ENCODE results near the gene VIPR2. TPM values are rescaled to one million over a fixed set of nuclear protein-coding genes. Genes with fewer than 3 reads are reported as not detected.
A peak's percentile ranks its signal among the peaks of the same experiment; 100 is the strongest.

VIPR2 gene
- total RNA-seq, 1 experiment from 2014 or later = not detected

DNA sequence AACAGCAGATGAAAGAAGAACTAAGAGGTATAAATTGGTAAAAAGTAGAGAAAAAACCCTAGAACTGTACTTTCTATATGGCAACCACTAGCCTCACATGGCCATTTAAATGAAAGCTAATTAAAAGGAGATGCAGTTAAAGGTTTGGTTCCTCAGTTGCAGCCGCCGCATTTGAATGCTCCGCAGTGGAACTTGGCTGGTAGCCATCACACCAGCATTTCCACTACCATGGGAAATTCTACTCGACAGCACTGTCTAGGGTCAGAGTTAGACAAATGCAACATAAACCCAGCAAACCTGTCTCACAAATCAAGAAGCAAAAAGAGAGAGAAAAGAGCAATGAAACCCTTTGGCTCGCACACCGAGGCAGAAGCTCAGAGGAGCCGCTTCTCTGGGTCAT is 29.7 kb downstream of the VIPR2 start:
- Histone ChIP-seq H3F3A (ENCODE audit: insufficient read depth, low read depth) (no peaks in the 10 kb centered on the region), H2AFZ (no peak overlapping the region), H3K79me2 (ENCODE audit: low read depth) (no peaks in the 10 kb centered on the region), H3K4me3 (no peak overlapping the region), H3K4me2 (no peak overlapping the region), H3K27me3 (ENCODE audit: insufficient read depth, low read depth) (peaks cover 97% of the 10 kb centered on the region), H3K9me2 (ENCODE audit: insufficient read depth) (no peaks in the 10 kb centered on the region), H3K4me1 (replicated peaks; ENCODE audit: insufficient read depth) (no peaks in the 10 kb centered on the region), H3K27ac (no peak overlapping the region), H3K9me3 (ENCODE audit: insufficient read depth, low read depth) (no peaks in the 10 kb centered on the region), H4K20me1 (ENCODE audit: insufficient read depth) (peaks cover 4% of the 10 kb centered on the region; the same call in 1 of the 2 replicates), H3K36me3 (ENCODE audit: low read depth) (no peaks in the 10 kb centered on the region)
- CTCF ChIA-PET = no interaction called here
- intact Hi-C loops (cut with micrococcal nuclease; ENCODE audit: unreplicated experiment) = no loop called here
- BruUV-seq (replicated peaks) = no TSS peak
- TF ChIP-seq, protein P1, sequence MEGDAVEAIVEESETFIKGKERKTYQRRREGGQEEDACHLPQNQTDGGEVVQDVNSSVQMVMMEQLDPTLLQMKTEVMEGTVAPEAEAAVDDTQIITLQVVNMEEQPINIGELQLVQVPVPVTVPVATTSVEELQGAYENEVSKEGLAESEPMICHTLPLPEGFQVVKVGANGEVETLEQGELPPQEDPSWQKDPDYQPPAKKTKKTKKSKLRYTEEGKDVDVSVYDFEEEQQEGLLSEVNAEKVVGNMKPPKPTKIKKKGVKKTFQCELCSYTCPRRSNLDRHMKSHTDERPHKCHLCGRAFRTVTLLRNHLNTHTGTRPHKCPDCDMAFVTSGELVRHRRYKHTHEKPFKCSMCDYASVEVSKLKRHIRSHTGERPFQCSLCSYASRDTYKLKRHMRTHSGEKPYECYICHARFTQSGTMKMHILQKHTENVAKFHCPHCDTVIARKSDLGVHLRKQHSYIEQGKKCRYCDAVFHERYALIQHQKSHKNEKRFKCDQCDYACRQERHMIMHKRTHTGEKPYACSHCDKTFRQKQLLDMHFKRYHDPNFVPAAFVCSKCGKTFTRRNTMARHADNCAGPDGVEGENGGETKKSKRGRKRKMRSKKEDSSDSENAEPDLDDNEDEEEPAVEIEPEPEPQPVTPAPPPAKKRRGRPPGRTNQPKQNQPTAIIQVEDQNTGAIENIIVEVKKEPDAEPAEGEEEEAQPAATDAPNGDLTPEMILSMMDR (conservative IDR thresholded peaks at IDR 0.05) = no peak
- no peak for TF ChIP-seq EZH2 (IDR thresholded peaks at IDR 0.05; ENCODE audit: low read depth)
- POLR2A ChIA-PET (ENCODE audit: unreplicated experiment) = no interaction called here
- DNase-seq = no peak

DNA sequence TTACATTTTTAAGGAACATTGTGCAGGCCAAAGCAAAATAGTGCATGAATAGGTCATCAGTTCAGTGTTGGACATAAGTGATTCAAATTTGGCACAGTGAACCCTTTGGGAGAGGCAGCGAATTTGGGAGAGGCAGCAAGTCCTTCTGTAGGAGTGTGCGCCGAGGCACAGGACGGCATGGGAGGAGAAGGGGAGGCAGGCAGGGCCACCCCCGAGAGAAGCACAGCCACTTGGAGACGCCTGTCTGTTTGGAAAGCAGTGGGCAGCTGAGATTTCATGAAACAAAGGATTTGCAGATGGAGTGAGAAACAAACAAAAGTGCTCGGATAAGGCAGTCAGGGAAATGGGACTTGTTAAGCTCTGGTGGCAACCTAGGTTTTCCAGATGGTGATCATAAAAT is 30.6 kb downstream of the VIPR2 start:
- Histone ChIP-seq H3K4me2 (no peak overlapping the region), H3K4me3 (no peak overlapping the region), H3F3A (ENCODE audit: insufficient read depth, low read depth) (no peaks in the 10 kb centered on the region), H3K79me2 (ENCODE audit: low read depth) (no peaks in the 10 kb centered on the region), H4K20me1 (ENCODE audit: insufficient read depth) (peaks cover 4% of the 10 kb centered on the region; the same call in 1 of the 2 replicates), H3K27me3 (ENCODE audit: insufficient read depth, low read depth) (peaks cover 97% of the 10 kb centered on the region), H3K9me2 (ENCODE audit: insufficient read depth) (no peaks in the 10 kb centered on the region), H3K27ac (no peak overlapping the region), H3K9me3 (ENCODE audit: insufficient read depth, low read depth) (no peaks in the 10 kb centered on the region), H3K36me3 (ENCODE audit: low read depth) (no peaks in the 10 kb centered on the region), H3K4me1 (replicated peaks; ENCODE audit: insufficient read depth) (no peaks in the 10 kb centered on the region), H2AFZ (no peak overlapping the region)
- BruUV-seq (replicated peaks) = no TSS peak
- TF ChIP-seq, protein P1 (conservative IDR thresholded peaks at IDR 0.05) = no peak
- TF ChIP-seq EZH2 (IDR thresholded peaks at IDR 0.05; ENCODE audit: low read depth) = 0 out of 2 replicates have a peak, but pooled peaks have one; percentile 44
- ChIA-PET CTCF (no interaction called here), POLR2A (ENCODE audit: unreplicated experiment) (no interaction called here)
- DNase-seq = no peak
- intact Hi-C loops (cut with micrococcal nuclease; ENCODE audit: unreplicated experiment) = no loop called here

DNA sequence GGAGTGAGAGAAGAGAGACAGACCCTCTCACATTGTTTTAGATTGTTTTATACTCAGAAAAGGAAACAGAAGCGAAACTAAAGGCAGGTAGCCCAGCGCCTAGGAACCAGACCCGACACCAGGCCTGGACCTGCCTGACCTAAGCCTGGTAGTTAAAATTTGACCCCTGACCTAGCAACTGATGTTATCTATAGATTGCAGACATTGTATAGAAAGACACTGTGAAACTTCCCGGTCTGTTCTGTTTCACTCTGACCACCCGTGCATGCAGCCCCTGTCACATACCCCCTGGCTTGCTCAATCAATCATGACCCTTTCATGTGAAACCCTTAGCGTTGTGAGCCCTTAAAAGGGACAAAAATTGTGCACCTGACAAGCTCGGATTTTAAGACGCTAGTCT is 31.6 kb downstream of the VIPR2 start:
- Histone ChIP-seq H3K9me2 (ENCODE audit: insufficient read depth) (no peaks in the 10 kb centered on the region), H3K27ac (no peak overlapping the region), H3K4me2 (no peak overlapping the region), H3K36me3 (ENCODE audit: low read depth) (no peaks in the 10 kb centered on the region), H3K4me1 (replicated peaks; ENCODE audit: insufficient read depth) (no peaks in the 10 kb centered on the region), H2AFZ (no peak overlapping the region), H3K79me2 (ENCODE audit: low read depth) (no peaks in the 10 kb centered on the region), H3F3A (ENCODE audit: insufficient read depth, low read depth) (no peaks in the 10 kb centered on the region), H3K27me3 (ENCODE audit: insufficient read depth, low read depth) (peaks cover 97% of the 10 kb centered on the region), H3K9me3 (ENCODE audit: insufficient read depth, low read depth) (no peaks in the 10 kb centered on the region), H3K4me3 (no peak overlapping the region), H4K20me1 (ENCODE audit: insufficient read depth) (peaks cover 8% of the 10 kb centered on the region; the same call in 1 of the 2 replicates)
- no peak for DNase-seq
- ChIA-PET POLR2A (ENCODE audit: unreplicated experiment) (no interaction called here), CTCF (no interaction called here)
- no TSS peak for BruUV-seq (replicated peaks)
- intact Hi-C loops (cut with micrococcal nuclease; ENCODE audit: unreplicated experiment) = no loop called here
- TF ChIP-seq, protein P1 (conservative IDR thresholded peaks at IDR 0.05) = no peak
- TF ChIP-seq EZH2 (IDR thresholded peaks at IDR 0.05; ENCODE audit: low read depth) = no peak
